Ectodermal cell (in vitro differentiated cells): ENCODE results near the gene GZMM.

Source experiments
- H3K27ac ChIP-seq: 2 replicates; pipeline ENCODE4 v1.7.0; 2013; ENCODE audit warnings: mild to moderate bottlenecking, low read depth, low read length; ENCODE audit not compliant: insufficient read depth, poor library complexity, severe bottlenecking
- H3K27me3 ChIP-seq: 2 replicates; pipeline ENCODE4 v1.7.0; 2013; ENCODE audit warnings: mild to moderate bottlenecking, low read length; ENCODE audit not compliant: insufficient read depth, control insufficient read depth, poor library complexity, severe bottlenecking
- H3K36me3 ChIP-seq: one replicate; pipeline ENCODE4 v1.7.0; 2013; ENCODE audit warnings: low read length; ENCODE audit not compliant: control insufficient read depth, insufficient read depth
- H3K4me1 ChIP-seq: one replicate; pipeline ENCODE4 v1.7.0; 2013; ENCODE audit warnings: low read length; ENCODE audit not compliant: control insufficient read depth, insufficient read depth
- H3K4me3 ChIP-seq: 2 replicates; pipeline ENCODE4 v1.7.0; 2013; ENCODE audit warnings: low read depth, low read length, control low read depth; ENCODE audit not compliant: insufficient read depth
- H3K9me3 ChIP-seq: 2 replicates; pipeline ENCODE4 v1.7.0; 2013; ENCODE audit warnings: mild to moderate bottlenecking, low read length, moderate library complexity; ENCODE audit not compliant: control insufficient read depth
- WGBS, 2 experiments: methylation state at CpG; one replicate each; pipeline ENCODE4 v1.1.7; 2013; ENCODE audit warnings: missing lambda C conversion rate in 2 of 2; 5-methylcytosine and 5-hydroxymethylcytosine counted together

GZMM gene

GRCh38 chr19:547836-548720 lies 4.2 kb downstream of the GZMM start:
- Histone ChIP-seq H3K9me3 (no peaks in the 10 kb centered on the region), H3K36me3 (no peaks in the 10 kb centered on the region), H3K27ac (no peak overlapping the region), H3K27me3 (no peaks in the 10 kb centered on the region), H3K4me3 (no peak overlapping the region), H3K4me1 (no peaks in the 10 kb centered on the region)
- WGBS, 2 experiments = 88 to 89% methylated on average over 26 of the region's 26 CpGs

GRCh38 chr19:548886-549830 lies 5.3 kb downstream of the GZMM start:
- Histone ChIP-seq H3K27ac (no peak overlapping the region), H3K4me1 (no peaks in the 10 kb centered on the region), H3K27me3 (no peaks in the 10 kb centered on the region), H3K9me3 (no peaks in the 10 kb centered on the region), H3K36me3 (no peaks in the 10 kb centered on the region), H3K4me3 (no peak overlapping the region)
- WGBS, 2 experiments = 90% methylated on average over 52 of the region's 52 CpGs

- H3K27ac ChIP-seq = no peak overlapping the region
- H3K4me3 ChIP-seq = no peak overlapping the region
- 91 to 93% methylated on average over 20 of the region's 20 CpGs for WGBS, 2 experiments
- no peaks in the 10 kb centered on the region for H3K27me3 ChIP-seq
- H3K9me3 ChIP-seq = no peaks in the 10 kb centered on the region
- H3K36me3 ChIP-seq = no peaks in the 10 kb centered on the region
- peaks cover 13% of the 10 kb centered on the region for H3K4me1 ChIP-seq
Observed at GRCh38 chr19:554817-555216, 11.0 kb downstream of the GZMM start.

DNA sequence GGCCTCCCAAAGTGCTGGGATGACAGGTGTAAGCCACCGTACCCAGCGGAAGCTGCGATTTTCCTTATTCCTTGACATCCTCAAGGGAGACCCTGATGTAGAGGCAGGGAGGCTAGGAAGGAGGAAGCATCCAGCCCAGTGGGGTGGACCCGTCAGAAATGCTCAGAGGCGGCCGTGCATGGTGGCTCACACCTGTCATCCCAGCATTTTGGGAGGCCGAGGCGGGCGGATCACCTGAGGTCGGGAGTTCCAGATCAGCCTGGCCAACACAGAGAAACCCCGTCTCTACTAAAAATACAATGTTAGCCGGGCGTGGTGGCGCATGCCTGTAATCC lies 11.6 kb downstream of the GZMM start:
- WGBS, 2 experiments = 94 to 96% methylated on average over 14 of the region's 14 CpGs

GRCh38 chr19:556611-557382 lies 12.9 kb downstream of the GZMM start:
- H3K4me1 ChIP-seq = peaks cover 13% of the 10 kb centered on the region
- 90 to 93% methylated on average over 31 of the region's 31 CpGs for WGBS, 2 experiments
- no peaks in the 10 kb centered on the region for H3K9me3 ChIP-seq
- H3K36me3 ChIP-seq = no peaks in the 10 kb centered on the region
- H3K27me3 ChIP-seq = no peaks in the 10 kb centered on the region
- no peak overlapping the region for H3K4me3 ChIP-seq
- H3K27ac ChIP-seq = no peak overlapping the region

More for the DNA sequence above, 11.6 kb downstream of the GZMM start:
- Histone ChIP-seq H3K4me1 (peaks cover 13% of the 10 kb centered on the region), H3K9me3 (no peaks in the 10 kb centered on the region), H3K27ac (no peak overlapping the region), H3K36me3 (no peaks in the 10 kb centered on the region), H3K4me3 (no peak overlapping the region), H3K27me3 (no peaks in the 10 kb centered on the region)

GRCh38 chr19:558770-559439 lies 15.1 kb downstream of the GZMM start:
- H3K36me3 ChIP-seq = no peaks in the 10 kb centered on the region
- no peak overlapping the region for H3K27ac ChIP-seq
- H3K4me3 ChIP-seq = no peak overlapping the region
- no peaks in the 10 kb centered on the region for H3K27me3 ChIP-seq
- H3K4me1 ChIP-seq = peaks cover 13% of the 10 kb centered on the region
- H3K9me3 ChIP-seq = no peaks in the 10 kb centered on the region
- WGBS, 2 experiments = 67 to 68% methylated on average over 20 to 21 of the region's 21 CpGs

DNA sequence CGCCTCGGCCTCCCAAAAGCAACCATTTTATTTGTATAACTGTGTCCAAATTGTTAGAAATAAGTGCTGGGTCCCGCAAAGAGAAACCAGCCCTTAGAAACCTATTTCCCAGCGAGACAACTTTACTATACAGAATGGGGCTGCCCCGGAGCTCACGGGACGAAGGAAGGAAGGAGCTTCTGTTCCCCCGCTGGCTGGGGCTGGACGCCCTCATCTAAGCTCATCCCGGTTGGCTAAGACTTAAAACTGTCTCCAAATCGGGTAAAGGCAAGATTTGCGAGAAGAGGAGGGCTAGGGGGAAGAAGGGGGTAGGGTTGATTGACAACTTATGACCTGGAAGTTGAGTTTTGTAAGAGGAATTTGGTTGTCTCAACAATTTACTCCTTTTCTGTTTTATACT lies 16.3 kb downstream of the GZMM start:
- Histone ChIP-seq H3K36me3 (no peaks in the 10 kb centered on the region), H3K4me3 (no peak overlapping the region), H3K27me3 (no peaks in the 10 kb centered on the region), H3K4me1 (peaks cover 13% of the 10 kb centered on the region), H3K27ac (no peak overlapping the region), H3K9me3 (no peaks in the 10 kb centered on the region)
- 88 to 90% methylated on average over 12 of the region's 12 CpGs for WGBS, 2 experiments

DNA sequence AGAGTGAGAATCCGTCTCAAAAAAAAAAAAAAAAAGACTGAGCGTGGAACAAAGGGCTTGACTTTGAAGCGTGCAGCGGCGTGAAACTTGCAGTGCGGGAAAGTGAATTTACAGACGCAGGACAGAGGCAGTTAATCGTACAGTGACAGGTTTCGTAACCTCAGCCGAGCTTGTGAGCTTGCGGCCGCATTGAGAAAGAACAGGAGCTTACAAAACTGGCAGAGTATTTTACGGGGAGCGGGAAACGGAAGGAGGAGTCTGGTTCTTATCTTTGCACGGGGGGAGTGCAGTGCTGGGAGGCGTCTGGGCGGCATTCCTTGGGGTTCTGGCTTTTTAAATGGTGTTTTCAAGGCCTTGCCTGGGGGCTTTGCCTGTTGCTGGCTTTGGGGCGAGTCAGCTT lies 22.6 kb downstream of the GZMM start:
- Histone ChIP-seq H3K27ac (no peak overlapping the region), H3K36me3 (peaks cover 8% of the 10 kb centered on the region), H3K4me3 (no peak overlapping the region), H3K27me3 (no peaks in the 10 kb centered on the region), H3K4me1 (no peaks in the 10 kb centered on the region), H3K9me3 (no peaks in the 10 kb centered on the region)
- 92 to 93% methylated on average over 19 of the region's 19 CpGs for WGBS, 2 experiments

GRCh38 chr19:566844-567243 lies 23.0 kb downstream of the GZMM start:
- H3K27ac ChIP-seq = no peak overlapping the region
- H3K36me3 ChIP-seq = peaks cover 8% of the 10 kb centered on the region
- H3K4me1 ChIP-seq = no peaks in the 10 kb centered on the region
- 91 to 92% methylated on average over 16 of the region's 16 CpGs for WGBS, 2 experiments
- no peaks in the 10 kb centered on the region for H3K27me3 ChIP-seq
- H3K4me3 ChIP-seq = no peak overlapping the region
- H3K9me3 ChIP-seq = no peaks in the 10 kb centered on the region
